Kidney tubule cell (primary cell): Measurements from ENCODE around the gene CCDC90B.
"Not testable (repeated sequence)": the region's sequence is repeated elsewhere in the genome, so short reads cannot be mapped to it uniquely, and the experiment has no call there.

Experiments used
- DNase-seq: peaks from one replicate; pipeline ENCODE4 v3.0.0-alpha.2; 2018; ENCODE audit warnings: low spot score

Gene CCDC90B

GRCh38 chr11:83285771-83286528 is at the start of gene CCDC90B:
CCDC90B (minus strand) TSS chr11:83286367; CDS start chr11:83285972, 395 bp downstream.
- peak; percentile 97 for DNase-seq

GRCh38 chr11:83335446-83336070 is 49.4 kb upstream of the CCDC90B start:
- no peak for DNase-seq

- no peak for DNase-seq
These were observed 44.1 kb upstream of the CCDC90B start for GRCh38 chr11:83330303-83330702.

- peak; percentile 40 for DNase-seq
These were observed 40.2 kb upstream of the CCDC90B start for GRCh38 chr11:83326326-83326725.

- no peak for DNase-seq
These were observed 33.2 kb upstream of the CCDC90B start for GRCh38 chr11:83319346-83319745.

- DNase-seq, result no peak
These were observed 32.8 kb upstream of the CCDC90B start for GRCh38 chr11:83318931-83319330.

GRCh38 chr11:83317757-83318690 is 31.9 kb upstream of the CCDC90B start:
- no peak for DNase-seq

- not testable (repeated sequence) for DNase-seq
These were observed 30.7 kb upstream of the CCDC90B start for GRCh38 chr11:83316897-83317268.

- DNase-seq, result not testable (repeated sequence)
These were observed 30.2 kb upstream of the CCDC90B start for GRCh38 chr11:83316143-83316896.

GRCh38 chr11:83312430-83312829 is 26.3 kb upstream of the CCDC90B start:
- DNase-seq, result no peak

- no peak for DNase-seq
These were observed 25.5 kb upstream of the CCDC90B start for GRCh38 chr11:83311701-83312100.

- DNase-seq, result no peak
These were observed 24.6 kb upstream of the CCDC90B start for GRCh38 chr11:83310718-83311117.

- DNase-seq, result not testable (repeated sequence)
These were observed 22.4 kb upstream of the CCDC90B start for GRCh38 chr11:83308536-83308935.

GRCh38 chr11:83306200-83307080 is 20.3 kb upstream of the CCDC90B start:
- DNase-seq, result no peak

- DNase-seq, result no peak
These were observed 17.1 kb upstream of the CCDC90B start for GRCh38 chr11:83303316-83303715.

GRCh38 chr11:83302151-83302550 is 16.0 kb upstream of the CCDC90B start:
- DNase-seq, result no peak

GRCh38 chr11:83299681-83300080 is 13.5 kb upstream of the CCDC90B start:
- DNase-seq, result no peak

- no peak for DNase-seq
These were observed 8.0 kb upstream of the CCDC90B start for GRCh38 chr11:83294208-83294607.

- DNase-seq, result no peak
These were observed 7.2 kb upstream of the CCDC90B start for GRCh38 chr11:83293457-83293774.

- DNase-seq, result peak; percentile 73
These were observed 6.7 kb upstream of the CCDC90B start for GRCh38 chr11:83292709-83293456.
